Keratinocyte (primary cell): ENCODE measurements around the gene LAMA2. TPM values are rescaled to one million over a fixed set of nuclear protein-coding genes. Genes with fewer than 3 reads are reported as not detected.

Experiments
- DNase-seq: peaks from one replicate; pipeline ENCODE4 v3.0.0-alpha.2; 2011; ENCODE audit warnings: low read depth, missing footprints, low spot score
- FAIRE-seq: peaks from 2 replicates; lab custom pipeline; 2011; peaks lifted over from hg19 to GRCh38; lab: Jason Lieb, UNC
- H2AFZ ChIP-seq: 2 replicates; pipeline ENCODE4 v1.6.0; 2012; ENCODE audit warnings: low read length, control low read depth, inconsistent platforms; ENCODE audit not compliant: control insufficient read depth
- H3K27ac ChIP-seq: 2 replicates; pipeline ENCODE4 v1.5.1; 2011; ENCODE audit warnings: low read length; ENCODE audit not compliant: control insufficient read depth, insufficient read depth
- H3K27me3 ChIP-seq: 3 replicates; pipeline ENCODE4 v1.6.0; 2011; ENCODE audit warnings: low read length; ENCODE audit not compliant: control insufficient read depth, insufficient read depth; ENCODE audit errors: extremely low read depth
- H3K36me3 ChIP-seq, 2 experiments: 2 replicates in 1 of 2; 3 replicates in 1 of 2; pipeline ENCODE4 v1.5.1; 2011; ENCODE audit warnings: low read length in 2 of 2, mild to moderate bottlenecking in 1 of 2; ENCODE audit not compliant: control insufficient read depth in 2 of 2, insufficient read depth in 2 of 2; ENCODE audit errors: extremely low read depth in 1 of 2
- H3K4me1 ChIP-seq: 3 replicates; pipeline ENCODE4 v1.5.1; 2011; ENCODE audit warnings: low read length; ENCODE audit not compliant: control insufficient read depth, insufficient read depth; ENCODE audit errors: extremely low read depth
- H3K4me2 ChIP-seq: 3 replicates; pipeline ENCODE4 v1.6.0; 2011; ENCODE audit warnings: low read depth, low read length; ENCODE audit not compliant: control insufficient read depth, insufficient read depth; ENCODE audit errors: extremely low read depth
- H3K4me3 ChIP-seq, 3 experiments: fragments of 200-600 bp in 1 of 3; sonication (generic) in 1 of 3; 2 replicates in 2 of 3; 3 replicates in 1 of 3; pipeline ENCODE4 v1.5.1; 2011 to 2016; ENCODE audit warnings: low read length in 3 of 3, mild to moderate bottlenecking in 3 of 3, control low read depth in 2 of 3, inconsistent platforms in 1 of 3, low read depth in 1 of 3, mixed read lengths in 1 of 3, mixed run types in 1 of 3, moderate library complexity in 1 of 3; ENCODE audit not compliant: control insufficient read depth in 2 of 3, insufficient read depth in 2 of 3; ENCODE audit errors: extremely low read depth in 1 of 3
- H3K79me2 ChIP-seq: 2 replicates; pipeline ENCODE4 v1.6.0; 2012; ENCODE audit warnings: low read length; ENCODE audit not compliant: control insufficient read depth, insufficient read depth
- H3K9ac ChIP-seq: 3 replicates; pipeline ENCODE4 v1.6.0; 2011; ENCODE audit warnings: low read length; ENCODE audit not compliant: control insufficient read depth, insufficient read depth; ENCODE audit errors: extremely low read depth
- H3K9me1 ChIP-seq: 3 replicates; pipeline ENCODE4 v1.6.0; 2011; ENCODE audit warnings: low read length; ENCODE audit not compliant: control insufficient read depth, insufficient read depth; ENCODE audit errors: extremely low read depth
- H3K9me3 ChIP-seq: 2 replicates; pipeline ENCODE4 v1.5.1; 2012; ENCODE audit warnings: low read depth, low read length; ENCODE audit not compliant: control insufficient read depth
- H4K20me1 ChIP-seq: 3 replicates; pipeline ENCODE4 v1.6.0; 2011; ENCODE audit warnings: low read length; ENCODE audit not compliant: control insufficient read depth, insufficient read depth; ENCODE audit errors: extremely low read depth
- CTCF ChIP-seq, 3 experiments: IDR thresholded peaks in 1 of 3; conservative IDR thresholded peaks in 1 of 3; optimal IDR thresholded peaks in 1 of 3; 2 replicates in 2 of 3; 3 replicates in 1 of 3; pipeline versions ENCODE3 to v1.5.1; 2011; ENCODE audit warnings: low read length in 3 of 3, mild to moderate bottlenecking in 3 of 3, moderate library complexity in 2 of 3, control low read depth in 1 of 3, inconsistent platforms in 1 of 3; ENCODE audit not compliant: insufficient read depth in 2 of 3; ENCODE audit errors: extremely low read depth in 1 of 3
- EZH2 ChIP-seq: IDR thresholded peaks from one replicate; pipeline ENCODE4 v1.6.1; 2012; ENCODE audit warnings: inconsistent platforms, mild to moderate bottlenecking, low read length, moderate library complexity
- dilution Hi-C: fragments of 300-500 bp; cut with MboI; formaldehyde crosslinking; loops from one replicate; pipeline ENCODE4 v1.7.0; 2020; ENCODE audit warnings: low sequenced_read_pairs; ENCODE audit not compliant: extremely low pct_ligation_motif_present
- polyA plus RNA-seq, 5 experiments: library from polyadenylated mRNA; depleted of rRNA in 3 of 5; stranded (reverse) in 3 of 5; stranded (forward) in 1 of 5; unstranded in 1 of 5; fragments of >200 nt; gene quantifications; 1 replicate in 1 of 5; 2 replicates in 3 of 5; 3 replicates in 1 of 5; pipeline versions ENCODE4 v1.2.1 to v1.2.3, GENCODE V29; 2011 to 2012; ENCODE audit warnings: missing spikeins in 2 of 5, low read depth in 1 of 5, low replicate concordance in 1 of 5

Gene LAMA2
- polyA plus RNA-seq, 1 donor (not counting 4 experiments of a cell fraction or from before 2014, with no cell fraction given): 1.4 TPM

- Histone ChIP-seq H3K36me3 (no peaks in the 10 kb centered on the region), H3K9me3 (no peaks in the 10 kb centered on the region), H3K4me3 (no peak overlapping the region), H3K9ac (no peak overlapping the region), H2AFZ (no peak overlapping the region), H3K27me3 (no peaks in the 10 kb centered on the region), H3K4me2 (no peak overlapping the region), H3K27ac (no peak overlapping the region), H3K9me1 (no peaks in the 10 kb centered on the region), H4K20me1 (no peaks in the 10 kb centered on the region), H3K4me1 (no peaks in the 10 kb centered on the region), H3K79me2 (no peaks in the 10 kb centered on the region)
- FAIRE-seq (no peak), DNase-seq (no peak)
- TF ChIP-seq CTCF (optimal IDR thresholded peaks at IDR 0.05 in 1 of 3, IDR thresholded peaks at IDR 0.05 in 1 of 3, conservative IDR thresholded peaks at IDR 0.05 in 1 of 3; ENCODE audit: extremely low read depth in 1 of 3, insufficient read depth in 2 of 3, low read length in 3 of 3): no peak
- no peak for TF ChIP-seq EZH2
- dilution Hi-C loops: no loop called here
Observed at GRCh38 chr6:128847431-128848210, 35.3 kb upstream of the LAMA2 start.

- Histone ChIP-seq H3K27me3 (no peaks in the 10 kb centered on the region), H3K9me1 (no peaks in the 10 kb centered on the region), H4K20me1 (no peaks in the 10 kb centered on the region), H3K9ac (no peak overlapping the region), H3K4me1 (no peaks in the 10 kb centered on the region), H3K4me3 (no peak overlapping the region), H3K4me2 (no peak overlapping the region), H2AFZ (no peak overlapping the region), H3K27ac (no peak overlapping the region), H3K36me3 (no peaks in the 10 kb centered on the region), H3K9me3 (no peaks in the 10 kb centered on the region), H3K79me2 (no peaks in the 10 kb centered on the region)
- DNase-seq (no peak), FAIRE-seq (no peak)
- TF ChIP-seq CTCF (optimal IDR thresholded peaks at IDR 0.05 in 1 of 3, IDR thresholded peaks at IDR 0.05 in 1 of 3, conservative IDR thresholded peaks at IDR 0.05 in 1 of 3; ENCODE audit: extremely low read depth in 1 of 3, insufficient read depth in 2 of 3, low read length in 3 of 3): no peak
- TF ChIP-seq EZH2: no peak
- dilution Hi-C loops: no loop called here
Observed at GRCh38 chr6:128848212-128848935, 34.6 kb upstream of the LAMA2 start.
